Tongue (tissue), 2 donors: ENCODE measurements around the gene CNGB1. TPM values are rescaled to one million over a fixed set of nuclear protein-coding genes. Genes with fewer than 3 reads are reported as not detected.
"Not testable (repeated sequence)": the region's sequence is repeated elsewhere in the genome, so short reads cannot be mapped to it uniquely, and the experiment has no call there.

Experiments used
- DNase-seq: peaks from one replicate; pipeline ENCODE4 v3.0.0-alpha.2; 2015
- total RNA-seq: library from RNA; depleted of rRNA; stranded (reverse); fragments of >200 nt; gene quantifications from one replicate; pipeline ENCODE4 v1.2.3, GENCODE V29; 2014

CNGB1 gene
- total RNA-seq, 1 donor from 2014 or later, result 0.41 TPM

DNA sequence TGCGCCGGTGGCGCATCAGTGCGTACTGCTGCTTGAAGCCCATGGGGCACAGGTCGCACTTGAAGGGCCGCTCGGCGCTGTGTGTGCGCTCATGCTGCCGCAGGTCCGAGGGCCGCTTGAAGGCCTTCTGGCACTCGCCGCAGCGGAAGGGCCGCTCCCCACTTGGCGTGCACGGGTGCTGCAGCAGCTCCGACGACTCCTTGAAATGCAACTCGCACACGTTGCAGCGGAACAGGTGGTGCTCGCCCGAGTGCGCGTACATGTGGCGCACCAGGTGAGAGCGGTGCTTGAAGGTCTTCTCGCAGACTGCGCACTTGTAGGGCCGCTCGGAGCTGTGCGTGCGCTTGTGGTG, 26.2 kb upstream of the CNGB1 start:
- DNase-seq, result no peak

DNA sequence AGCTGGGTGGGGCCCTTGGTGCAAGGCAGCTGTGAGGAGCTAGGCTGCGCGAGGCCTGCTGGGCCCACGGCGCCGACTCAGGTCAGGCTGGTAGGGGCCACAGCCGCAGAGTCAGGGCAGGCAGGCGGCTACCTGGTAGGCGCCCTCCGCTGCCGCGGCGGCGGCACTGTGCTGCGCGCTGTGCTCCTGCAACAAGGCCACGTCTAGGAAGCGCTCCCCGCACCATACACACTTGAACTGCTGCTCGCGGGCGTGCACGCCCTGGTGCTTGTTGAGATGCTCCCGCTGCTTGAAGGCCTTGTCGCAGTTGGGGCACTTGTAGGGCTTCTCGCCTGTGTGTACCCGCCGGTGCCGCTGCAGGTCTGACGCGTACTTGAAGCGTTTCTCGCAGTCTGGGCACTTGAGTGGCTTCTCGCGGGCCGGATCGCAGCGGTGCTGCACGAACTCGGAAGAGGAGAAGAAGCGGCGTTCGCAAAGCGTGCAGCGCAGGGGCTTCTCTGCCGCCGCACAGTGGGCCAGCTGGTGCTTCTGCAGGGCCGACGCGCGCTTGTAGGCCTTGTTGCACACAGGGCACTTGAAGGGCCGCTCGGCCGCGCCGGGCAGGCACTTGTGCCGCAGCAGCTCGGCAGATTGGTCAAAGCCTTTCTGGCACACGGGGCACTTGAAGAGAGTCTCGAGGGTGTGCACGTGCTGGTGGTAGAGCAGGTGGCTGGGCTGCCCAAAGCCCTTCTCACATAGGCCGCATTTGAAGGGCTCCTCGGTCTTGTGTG, 25.7 kb upstream of the CNGB1 start:
- DNase-seq, result no peak

DNA sequence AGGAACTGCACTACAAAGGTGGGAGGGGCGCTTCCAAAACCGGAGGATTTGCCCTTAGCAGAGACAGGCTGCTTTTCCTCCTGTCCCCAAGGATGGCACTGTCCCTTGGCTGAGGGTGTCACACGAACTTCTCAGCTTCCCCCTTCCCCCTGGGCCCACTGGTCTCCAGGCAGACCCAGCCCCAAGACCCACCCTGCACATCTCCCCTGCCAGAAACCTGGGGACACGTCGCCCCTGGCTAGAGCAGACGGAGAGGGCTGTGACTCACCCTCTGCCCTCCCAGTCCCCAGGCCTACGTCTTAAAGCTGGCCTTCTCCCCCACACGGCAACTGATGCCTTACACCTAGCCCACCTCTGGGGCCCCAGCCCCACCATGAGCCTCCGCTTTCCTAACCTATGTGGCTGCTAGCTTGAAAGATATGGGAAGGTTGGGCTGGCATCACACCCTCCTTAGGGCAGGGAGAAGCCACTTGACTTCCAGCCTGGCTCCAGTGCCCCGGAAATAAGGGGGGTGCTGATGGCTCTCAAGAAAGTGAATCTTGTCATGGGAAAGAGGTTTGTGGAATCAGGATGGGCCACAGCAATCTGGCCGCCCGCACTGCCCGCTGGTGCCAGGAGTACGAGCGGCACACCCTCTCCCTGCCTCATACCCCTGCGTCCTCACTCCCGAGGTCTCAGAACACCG, 24.9 kb upstream of the CNGB1 start:
- DNase-seq, result no peak

DNA sequence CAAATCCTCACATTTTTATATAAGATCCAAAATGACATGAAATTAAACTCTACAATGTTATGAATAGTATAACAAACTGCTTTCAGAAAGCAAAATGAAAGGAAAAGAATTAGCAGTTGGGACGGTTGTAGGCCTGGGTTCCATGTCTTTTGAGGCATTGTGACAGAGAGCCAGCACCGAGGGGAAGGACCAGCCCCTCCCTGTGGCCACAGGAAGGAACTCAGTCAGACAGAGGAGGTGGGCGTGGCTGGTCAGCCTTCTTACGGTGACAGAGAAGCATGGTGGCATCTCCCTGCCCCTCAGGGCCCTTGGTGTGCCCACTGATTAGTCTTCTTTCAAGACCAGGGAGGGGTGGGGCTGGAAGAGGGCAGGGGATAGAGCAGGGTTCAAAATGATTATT, 23.9 kb upstream of the CNGB1 start:
- peak; percentile 21 for DNase-seq

DNA sequence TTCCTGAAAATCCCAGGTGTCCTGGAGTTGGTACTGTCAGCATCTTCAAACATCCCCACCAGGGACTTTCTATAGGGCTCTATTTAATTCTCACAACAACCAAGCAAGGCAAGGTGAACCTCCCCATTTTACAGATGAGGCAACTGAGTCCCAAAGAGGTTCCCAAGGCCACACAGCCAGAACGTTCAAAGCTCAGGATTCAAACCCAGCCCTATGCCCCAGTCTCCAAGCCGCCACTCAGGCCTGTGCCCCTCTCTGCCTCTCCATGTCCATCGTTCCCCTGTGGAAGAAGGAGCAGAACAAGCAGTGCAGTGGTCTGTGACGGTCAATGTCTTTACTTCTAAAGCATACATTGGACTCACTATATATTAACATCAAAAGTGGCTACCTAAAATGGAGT, 23.4 kb upstream of the CNGB1 start:
- DNase-seq, result no peak

DNA sequence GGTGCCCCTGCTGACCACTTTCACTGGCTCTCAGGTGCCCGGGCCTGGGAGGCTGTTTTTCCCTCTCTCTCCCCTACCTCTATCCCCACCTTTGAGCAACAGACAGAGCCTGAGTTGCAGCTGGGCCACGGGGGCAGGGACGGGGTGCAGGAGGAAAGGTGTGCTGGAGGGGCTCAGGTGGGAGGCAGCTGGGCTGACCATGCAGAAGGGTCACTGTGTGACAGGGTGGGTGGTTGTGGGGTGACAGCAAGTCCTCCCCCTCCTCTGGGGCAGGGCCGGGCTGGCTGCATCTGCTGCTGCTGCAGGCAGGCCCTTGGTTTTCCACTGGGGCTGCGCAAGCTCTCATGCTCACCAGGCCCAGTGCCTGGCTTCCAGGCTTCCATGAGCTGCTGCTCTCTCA, 23.0 kb upstream of the CNGB1 start:
- no peak for DNase-seq

DNA sequence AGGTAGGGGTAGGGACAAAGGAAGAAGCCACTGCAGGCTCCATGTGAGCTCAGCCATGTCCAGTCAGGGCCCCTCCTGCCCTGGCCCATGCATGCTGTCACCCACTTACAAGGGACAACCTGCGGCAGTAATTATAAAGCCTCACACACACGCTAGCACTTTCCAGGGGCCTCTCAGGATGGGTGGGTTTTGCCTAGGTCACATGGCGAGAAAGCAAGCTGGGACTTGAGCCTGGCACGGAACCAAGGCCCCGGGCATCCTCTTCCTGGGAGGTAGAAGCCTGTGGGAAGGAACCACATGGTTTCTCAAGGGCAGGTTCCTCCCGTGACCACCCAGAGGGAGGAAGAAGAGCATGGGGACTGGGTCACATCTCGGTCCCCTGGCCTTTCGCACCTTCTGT, 22.5 kb upstream of the CNGB1 start:
- DNase-seq, result peak; percentile 26

DNA sequence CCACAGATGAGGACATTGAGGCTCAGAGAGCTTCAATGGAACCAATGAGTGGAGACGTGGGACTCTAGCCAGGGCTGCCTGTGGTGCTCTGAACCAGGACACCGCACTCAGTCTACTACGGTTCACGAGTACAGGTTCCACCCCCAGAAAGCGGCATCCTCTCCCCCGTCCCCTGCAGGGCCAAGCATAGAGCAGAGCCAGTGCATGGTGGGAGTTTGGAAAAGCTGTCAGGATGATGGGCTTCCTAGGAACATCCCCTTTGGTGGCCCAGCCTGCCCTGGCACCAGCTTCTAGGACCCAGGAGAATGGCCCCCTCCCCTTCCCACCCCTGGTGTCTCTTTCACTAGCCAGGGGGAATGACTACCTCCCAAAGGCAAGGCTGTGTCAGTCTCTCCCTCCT, 21.2 kb upstream of the CNGB1 start:
- no peak for DNase-seq

DNA sequence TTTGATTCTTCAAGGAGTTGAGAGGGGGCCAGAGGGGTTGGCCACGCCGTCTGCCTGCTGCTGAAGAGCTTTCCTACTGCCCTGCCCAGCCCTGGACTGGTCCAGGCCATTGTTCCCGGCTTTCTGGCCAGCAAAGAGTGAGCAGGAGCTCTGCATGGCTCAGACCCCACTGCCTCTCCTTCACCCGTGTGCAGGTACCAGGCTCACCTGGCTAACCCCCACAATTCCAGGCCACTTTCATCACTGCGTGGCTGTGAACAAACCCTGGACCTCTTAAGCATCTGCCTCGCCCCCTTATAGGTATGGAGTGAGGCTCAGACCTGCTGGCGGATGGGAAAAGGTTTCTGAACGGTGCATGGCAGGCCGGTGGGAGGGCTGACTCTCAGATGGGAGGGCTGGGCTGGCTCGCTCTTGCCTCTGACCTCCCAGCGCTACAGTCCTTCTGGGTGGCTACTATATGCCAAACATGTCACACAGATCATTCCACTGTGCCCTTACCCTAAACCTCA, 20.7 kb upstream of the CNGB1 start:
- no peak for DNase-seq

DNA sequence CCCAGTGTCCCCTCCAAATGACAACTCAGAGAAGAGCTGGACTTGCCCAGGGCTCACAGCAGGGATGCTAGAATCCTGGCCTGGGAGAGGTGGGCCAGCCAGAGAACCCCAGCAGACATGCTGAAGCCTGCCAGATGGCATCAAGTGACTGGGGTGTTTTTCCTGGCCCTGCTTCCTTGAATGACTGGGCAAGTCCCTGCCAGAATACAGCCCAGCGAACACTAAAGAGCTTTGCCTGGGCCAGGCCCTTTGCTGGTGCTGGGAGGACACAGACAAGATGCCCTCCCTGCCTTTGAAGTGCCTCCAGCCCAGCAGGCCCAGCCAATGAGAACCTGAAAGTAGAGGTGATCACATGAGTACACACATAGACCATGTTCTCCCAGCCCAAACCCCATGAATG, 18.0 kb upstream of the CNGB1 start:
- DNase-seq, result peak; percentile 22

DNA sequence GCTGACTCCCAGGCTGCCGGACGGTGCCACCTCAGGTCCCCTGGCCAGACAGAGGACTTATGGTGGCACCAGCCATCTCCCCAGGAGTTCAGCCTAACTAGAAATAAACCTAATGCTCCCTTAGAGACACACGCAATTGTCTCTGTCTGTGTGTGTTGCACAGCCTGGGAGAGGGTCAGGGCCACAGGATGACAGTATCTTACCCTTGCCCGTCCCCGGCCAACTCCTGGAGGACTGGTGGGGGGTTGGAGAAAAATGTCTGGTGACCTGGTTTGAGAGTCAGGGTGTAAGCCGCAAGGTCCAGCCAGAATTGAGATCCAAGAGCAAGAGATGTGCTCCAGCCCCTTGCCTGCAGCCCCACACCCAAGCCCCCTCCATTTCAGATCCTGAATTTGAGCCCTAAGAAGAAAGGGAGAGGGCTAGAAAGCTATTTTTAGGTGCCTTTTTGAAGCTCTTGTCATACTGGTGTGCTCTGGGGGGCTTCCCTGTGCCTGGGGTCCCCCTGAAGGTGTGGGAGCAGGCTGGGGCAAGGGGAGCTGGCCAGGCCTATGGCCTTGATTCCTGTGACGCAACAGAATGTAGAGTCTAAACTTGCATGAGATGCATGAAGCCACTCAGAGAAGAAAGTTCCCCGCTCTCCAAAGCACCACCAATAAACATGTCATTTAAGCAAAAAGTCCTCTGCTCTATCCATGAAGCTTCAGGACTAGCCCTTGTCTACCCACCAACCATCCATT, 16.7 kb upstream of the CNGB1 start:
- no peak for DNase-seq

DNA sequence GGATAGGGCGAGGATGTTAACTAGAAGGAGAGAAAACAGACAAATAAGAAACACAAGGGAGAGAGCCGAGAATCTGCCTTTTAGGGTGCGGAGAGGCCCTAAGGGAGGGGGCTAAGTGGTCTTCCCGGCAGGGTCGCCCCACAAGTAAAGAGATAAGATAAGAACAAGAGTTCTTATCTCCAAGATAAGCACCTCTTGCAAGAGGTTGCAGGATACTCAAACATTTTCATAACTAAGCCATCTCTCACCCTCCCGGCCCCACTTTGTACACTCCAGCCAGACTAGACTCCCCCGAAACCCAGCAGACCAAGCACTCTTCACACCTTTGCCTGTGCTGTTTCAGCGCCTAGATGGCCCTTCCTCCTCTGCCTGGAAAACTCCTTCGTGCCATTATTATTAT, 15.3 kb upstream of the CNGB1 start:
- DNase-seq, result no peak

DNA sequence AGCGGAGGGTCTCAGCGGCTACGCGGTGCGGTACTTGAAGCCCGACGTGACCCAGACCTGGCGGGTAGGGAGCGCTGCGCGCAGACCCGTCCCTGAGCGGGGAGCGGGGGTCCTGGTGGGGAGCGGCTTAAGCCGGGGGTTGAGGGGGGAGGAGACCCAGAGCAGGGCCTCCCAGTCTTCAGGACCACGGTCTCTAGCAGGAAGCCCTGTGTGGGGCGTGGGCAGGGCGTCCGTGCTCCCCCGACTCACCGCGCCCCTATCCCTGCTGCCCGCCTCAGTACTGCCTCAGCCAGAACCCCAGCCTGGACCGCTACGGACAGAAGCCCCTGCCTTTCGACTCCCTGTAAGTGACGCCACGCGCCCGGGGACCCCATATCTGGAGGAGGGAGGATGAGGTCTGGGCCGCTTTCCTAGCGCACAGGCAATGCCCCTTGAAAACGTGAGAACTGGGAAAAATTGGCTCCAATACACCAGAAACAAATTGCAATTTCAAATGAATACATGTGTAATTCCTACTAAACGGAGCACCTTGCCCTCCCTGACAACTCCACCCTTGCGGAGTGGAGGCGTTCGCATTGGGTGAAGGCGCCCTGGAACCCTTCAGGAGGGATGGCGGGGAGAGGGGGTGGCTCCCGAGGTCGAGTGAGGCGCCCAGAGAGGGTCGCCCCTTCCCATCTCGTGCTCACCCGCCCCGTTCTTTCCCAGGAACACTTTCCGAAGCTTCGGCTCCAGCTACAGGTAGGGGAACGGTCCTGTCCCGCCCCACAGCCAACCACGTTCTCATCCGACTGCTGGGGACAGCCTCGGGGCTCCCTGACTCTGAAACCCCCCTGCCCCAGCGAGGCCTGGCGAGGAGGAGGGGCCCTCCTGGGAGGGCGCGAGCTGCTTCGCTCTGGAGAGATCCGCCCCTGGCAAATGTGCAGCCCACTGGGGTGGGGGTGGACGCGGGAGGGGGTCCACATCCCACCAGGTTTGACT, 14.6 kb upstream of the CNGB1 start:
- peak; percentile 25 for DNase-seq

DNA sequence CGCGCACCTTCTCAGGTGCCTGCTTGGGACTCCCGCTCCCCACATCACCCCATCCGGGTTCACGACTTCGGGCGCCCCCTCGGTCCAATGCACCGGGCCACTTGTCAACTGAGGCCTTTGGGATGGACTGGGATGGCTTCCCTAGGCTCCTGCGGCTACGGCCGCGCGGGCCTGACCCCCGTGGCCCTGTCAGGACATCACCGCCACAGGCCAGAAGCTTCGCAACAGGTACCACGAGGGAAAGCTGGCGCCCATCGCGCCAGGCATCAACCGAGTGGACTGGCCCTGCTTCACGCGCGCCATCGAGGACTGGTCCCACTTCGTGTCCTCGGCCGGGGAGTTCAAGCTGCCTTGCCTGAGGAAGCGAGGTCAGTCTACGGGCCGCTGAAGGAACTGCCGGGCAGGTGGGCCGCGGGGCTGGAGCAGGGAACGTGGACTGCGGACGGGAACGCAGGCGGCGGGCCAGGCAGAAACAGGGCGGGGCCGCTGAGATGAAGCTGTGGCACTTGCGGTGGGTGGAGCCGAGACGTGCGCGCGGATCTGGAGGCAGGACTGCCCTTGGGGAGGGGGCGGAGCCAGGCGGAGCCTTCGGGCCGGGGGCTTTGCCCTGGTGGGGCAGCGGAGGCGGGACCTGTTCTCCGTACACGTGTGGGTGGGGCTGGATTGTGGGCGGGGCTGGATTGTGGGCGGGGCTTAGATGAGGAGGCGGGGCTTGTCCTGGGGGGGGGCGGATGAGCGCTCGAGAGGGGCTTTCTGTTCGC, 13.7 kb upstream of the CNGB1 start:
- peak; percentile 91 for DNase-seq

DNA sequence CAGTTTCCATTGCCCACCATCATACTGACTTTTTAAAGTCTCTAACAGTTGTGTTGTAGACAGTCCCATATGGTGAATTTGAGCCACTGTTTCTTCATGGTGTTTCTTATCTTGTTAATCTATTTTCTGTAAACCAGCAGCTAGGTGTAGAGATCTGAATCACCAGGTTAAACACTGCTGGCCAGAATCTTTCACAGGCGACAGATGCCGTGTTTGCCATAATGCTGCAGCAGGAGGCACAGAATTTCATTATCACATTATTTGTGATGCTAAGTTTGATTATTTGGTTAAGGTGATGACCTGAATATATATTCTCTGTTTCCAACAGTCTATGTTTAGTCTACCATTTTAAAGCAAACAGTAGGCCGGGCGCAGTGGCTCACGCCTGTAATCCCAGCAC, 11.5 kb upstream of the CNGB1 start:
- no peak for DNase-seq

DNA sequence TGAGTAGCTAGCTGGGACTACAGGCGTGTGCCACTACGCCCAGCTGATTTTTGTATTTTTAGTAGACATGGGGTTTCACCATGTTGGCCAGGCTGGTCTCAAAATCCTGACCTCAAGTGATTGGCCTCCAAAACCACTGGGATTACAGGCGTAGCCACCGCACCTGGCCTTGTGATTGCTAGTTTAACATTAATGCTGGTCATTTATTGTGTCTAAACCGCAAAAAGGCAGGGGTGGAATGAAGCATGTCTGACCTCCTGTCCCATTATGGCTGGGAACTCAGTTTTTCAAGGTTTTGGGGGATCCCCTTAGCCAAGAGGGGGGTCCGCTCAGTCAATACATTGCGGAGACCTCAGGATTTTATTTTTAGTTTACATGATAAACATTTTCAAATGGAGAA, 10.7 kb upstream of the CNGB1 start:
- DNase-seq, result no peak

DNA sequence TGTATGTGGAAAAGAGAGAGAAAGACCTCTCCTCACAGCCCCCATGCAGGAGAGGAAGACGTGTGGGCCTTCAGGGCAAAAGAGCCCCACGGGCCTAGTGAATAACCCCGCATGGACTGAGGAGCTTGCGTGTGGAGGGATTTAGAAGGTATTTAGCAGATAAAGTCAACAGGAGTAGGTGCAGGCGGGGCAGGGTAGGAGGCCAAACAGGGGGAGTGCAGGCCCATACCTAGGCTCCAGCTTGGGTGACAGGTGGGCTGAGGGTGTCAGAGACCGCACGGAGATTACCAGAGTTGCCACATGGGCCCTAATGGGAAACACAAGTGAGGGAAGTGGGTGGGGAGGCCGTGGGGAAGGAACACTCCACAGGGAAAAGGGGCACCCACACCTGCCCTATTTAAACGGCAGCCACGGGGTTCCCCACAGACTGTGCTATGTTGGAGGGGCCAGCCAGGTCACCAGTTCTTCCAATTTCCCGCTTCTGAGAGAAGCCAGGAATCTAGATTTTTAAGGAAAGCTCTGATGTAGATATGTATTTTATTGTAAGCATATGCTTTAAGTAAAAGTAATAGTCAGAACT, 8.2 kb upstream of the CNGB1 start:
- DNase-seq, result no peak

DNA sequence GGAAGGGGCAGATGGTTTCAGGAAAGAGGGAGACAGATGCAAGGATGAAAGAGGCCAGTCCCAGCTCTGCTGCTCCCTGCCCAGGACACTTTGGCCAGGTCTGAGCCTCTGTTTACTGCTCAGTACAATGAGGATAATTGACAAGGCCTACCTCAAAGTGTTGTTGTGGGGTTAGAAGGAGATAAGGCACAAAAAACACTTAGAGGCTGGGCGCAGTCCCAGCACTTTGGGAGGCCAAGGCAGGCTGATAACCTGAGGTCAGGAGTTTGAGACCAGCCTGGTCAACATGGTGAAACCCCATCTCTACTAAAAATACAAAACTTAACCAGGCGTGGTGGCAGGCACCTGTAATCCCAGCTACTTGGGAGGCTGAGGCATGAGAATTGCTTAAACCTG, 7.1 kb upstream of the CNGB1 start:
- not testable (repeated sequence) for DNase-seq

DNA sequence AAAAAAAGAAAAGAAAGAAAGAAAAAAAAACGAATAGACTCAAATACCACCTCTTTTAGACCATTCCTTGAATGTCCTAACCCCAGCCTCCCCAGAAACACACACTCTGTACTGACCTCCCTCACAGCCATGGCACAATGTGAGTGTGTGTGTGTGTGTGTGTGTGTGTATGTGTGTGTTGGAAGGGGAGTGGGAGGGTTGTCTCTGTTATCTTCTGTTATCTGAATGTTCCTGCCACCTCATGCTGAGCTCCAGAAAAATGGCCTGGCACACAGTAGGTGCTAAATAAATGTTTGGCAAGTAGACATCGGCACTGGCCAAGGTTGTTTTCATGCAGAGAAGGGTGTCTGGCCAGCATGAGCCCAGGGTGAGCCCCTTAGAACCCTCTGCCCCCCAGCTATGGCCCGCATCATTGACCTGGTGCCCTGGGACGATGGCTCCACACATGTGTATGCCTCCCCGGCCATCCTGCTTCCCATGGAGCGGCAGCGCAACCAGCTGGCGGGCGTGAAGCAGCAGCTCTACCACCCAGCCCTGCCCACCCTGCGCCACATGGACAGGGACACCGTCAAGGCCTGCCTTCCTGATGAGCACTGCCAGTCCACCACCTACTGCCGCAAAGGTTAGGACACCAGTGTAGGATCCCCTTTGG, 6.6 kb upstream of the CNGB1 start:
- DNase-seq, result no peak

DNA sequence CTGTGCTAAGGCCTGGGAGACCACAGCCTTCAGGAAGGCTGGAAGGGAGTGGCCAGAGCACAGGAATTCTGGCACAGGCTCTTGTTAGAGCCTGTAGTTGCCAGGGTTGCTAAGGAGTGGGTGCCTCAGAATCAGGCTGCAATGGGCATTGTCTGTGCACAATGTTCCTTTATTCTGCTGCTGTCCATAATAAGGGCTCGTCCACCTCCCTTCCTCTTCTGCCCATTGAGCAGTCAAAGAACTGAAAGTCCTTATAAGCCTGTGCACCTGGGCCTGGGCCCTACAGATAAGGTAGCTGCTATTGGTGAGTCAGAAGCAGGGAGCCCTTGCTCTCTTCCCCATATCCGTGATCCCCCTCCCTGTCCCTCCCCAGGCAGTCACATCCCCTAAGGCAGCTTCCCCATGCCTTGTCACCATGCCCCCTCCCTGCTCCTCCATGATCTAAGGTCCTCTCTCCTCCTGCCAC, 5.4 kb upstream of the CNGB1 start:
- DNase-seq, result peak; percentile 8
